ENCODE data around the gene SPAG16.
A peak's percentile ranks its signal among the peaks of the same experiment; 100 is the strongest.

Gene SPAG16

GRCh38 chr2:213627054-213627710 is 342.9 kb downstream of the SPAG16 start:
- no peak overlapping the region for H3K27ac ChIP-seq
- TF ChIP-seq ZFX (IDR thresholded peaks at IDR 0.05) = no peak
- no peak for TF ChIP-seq CTCF (conservative IDR thresholded peaks at IDR 0.05)

GRCh38 chr2:213627835-213628460 is 343.7 kb downstream of the SPAG16 start:
- no peak for TF ChIP-seq CTCF (conservative IDR thresholded peaks at IDR 0.05)
- TF ChIP-seq ZFX (IDR thresholded peaks at IDR 0.05) = no peak
- H3K27ac ChIP-seq = no peak overlapping the region

- no peak for TF ChIP-seq CTCF (conservative IDR thresholded peaks at IDR 0.05)
- TF ChIP-seq ZFX (IDR thresholded peaks at IDR 0.05) = no peak
- H3K27ac ChIP-seq = peak overlapping the region; percentile 10; the same call in 1 of the 2 replicates
These were observed 356.6 kb downstream of the SPAG16 start for GRCh38 chr2:213640738-213641425.

- H3K27ac ChIP-seq = no peak overlapping the region
- no peak for TF ChIP-seq ZFX (IDR thresholded peaks at IDR 0.05)
- no peak for TF ChIP-seq CTCF (conservative IDR thresholded peaks at IDR 0.05)
These were observed 360.7 kb downstream of the SPAG16 start for GRCh38 chr2:213644926-213645325.

GRCh38 chr2:213649176-213649575 is 364.9 kb downstream of the SPAG16 start:
- H3K27ac ChIP-seq = no peak overlapping the region
- no peak for TF ChIP-seq CTCF (conservative IDR thresholded peaks at IDR 0.05)
- TF ChIP-seq ZFX (IDR thresholded peaks at IDR 0.05) = no peak

GRCh38 chr2:213664817-213665216 is 380.6 kb downstream of the SPAG16 start:
- no peak for TF ChIP-seq ZFX (IDR thresholded peaks at IDR 0.05)
- no peak for TF ChIP-seq CTCF (conservative IDR thresholded peaks at IDR 0.05)
- H3K27ac ChIP-seq = no peak overlapping the region

- TF ChIP-seq ZFX (IDR thresholded peaks at IDR 0.05) (no peak), CTCF (conservative IDR thresholded peaks at IDR 0.05) (no peak)
- H3K27ac ChIP-seq = no peak overlapping the region
These were observed 385.4 kb downstream of the SPAG16 start for GRCh38 chr2:213669657-213670056.
